VCaP (cell line): Measurements from ENCODE around the gene ZNF273.
"Not testable (repeated sequence)": the region's sequence is repeated elsewhere in the genome, so short reads cannot be mapped to it uniquely, and the experiment has no call there.

Experiments
- H3K27ac ChIP-seq: fragments of 450-650 bp; 2 replicates; pipeline ENCODE4 v1.5.1; 2017
- TF ChIP-seq, protein P1 (sequence below): fragments of 450-650 bp; conservative IDR thresholded peaks from 2 replicates; pipeline ENCODE4 v1.5.1; 2017; ENCODE audit warnings: mild to moderate bottlenecking, moderate library complexity

Gene ZNF273

DNA sequence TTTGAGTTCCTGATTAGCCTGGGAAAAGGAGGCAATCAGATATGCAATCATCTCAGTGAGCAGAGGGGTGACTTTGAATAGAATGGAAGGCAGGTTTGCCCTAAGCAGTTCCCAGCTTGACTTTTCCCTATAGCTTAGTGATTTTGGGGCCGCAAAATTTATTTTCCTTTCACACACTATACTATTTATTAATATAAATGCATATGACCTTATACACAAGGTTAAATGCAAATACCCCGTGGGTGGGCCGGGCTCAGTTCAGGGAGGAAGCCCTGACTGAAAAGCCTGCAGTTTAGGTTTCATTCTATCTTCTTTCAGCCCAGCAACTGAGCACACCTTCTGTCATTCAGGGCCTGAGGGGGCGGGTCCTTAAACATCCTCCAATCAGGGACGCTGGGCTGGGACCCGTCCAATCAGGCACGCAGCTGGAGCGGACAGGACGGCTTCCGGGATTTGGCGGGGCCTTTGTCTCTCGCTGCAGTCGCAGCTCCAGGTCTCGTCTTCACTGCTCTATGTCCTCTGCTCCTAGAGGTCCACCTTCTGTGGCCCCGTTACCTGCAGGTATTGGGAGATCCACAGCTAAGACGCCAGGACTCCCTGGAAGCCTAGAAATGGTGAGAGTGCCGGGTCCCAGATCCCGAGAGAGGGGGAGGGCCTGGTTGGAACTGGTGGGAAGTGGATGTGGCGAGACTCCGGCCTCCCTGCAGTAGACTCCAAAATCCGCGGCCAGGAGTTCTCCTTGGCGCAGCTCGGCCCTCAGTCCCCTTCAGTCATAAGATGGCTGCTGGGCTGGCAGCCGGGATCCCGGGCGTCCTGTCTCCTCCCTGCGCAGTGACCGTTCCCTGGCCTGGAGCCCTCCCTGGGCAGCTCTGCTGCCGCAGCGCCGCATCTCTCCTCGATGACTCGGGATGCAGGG is at the start of gene ZNF273:
Gene ZNF273, plus strand, starts transcription at position 468 of the 916 bp plus-strand sequence. Its CDS starts 45 bp downstream, at position 513.
- TF ChIP-seq, protein P1, sequence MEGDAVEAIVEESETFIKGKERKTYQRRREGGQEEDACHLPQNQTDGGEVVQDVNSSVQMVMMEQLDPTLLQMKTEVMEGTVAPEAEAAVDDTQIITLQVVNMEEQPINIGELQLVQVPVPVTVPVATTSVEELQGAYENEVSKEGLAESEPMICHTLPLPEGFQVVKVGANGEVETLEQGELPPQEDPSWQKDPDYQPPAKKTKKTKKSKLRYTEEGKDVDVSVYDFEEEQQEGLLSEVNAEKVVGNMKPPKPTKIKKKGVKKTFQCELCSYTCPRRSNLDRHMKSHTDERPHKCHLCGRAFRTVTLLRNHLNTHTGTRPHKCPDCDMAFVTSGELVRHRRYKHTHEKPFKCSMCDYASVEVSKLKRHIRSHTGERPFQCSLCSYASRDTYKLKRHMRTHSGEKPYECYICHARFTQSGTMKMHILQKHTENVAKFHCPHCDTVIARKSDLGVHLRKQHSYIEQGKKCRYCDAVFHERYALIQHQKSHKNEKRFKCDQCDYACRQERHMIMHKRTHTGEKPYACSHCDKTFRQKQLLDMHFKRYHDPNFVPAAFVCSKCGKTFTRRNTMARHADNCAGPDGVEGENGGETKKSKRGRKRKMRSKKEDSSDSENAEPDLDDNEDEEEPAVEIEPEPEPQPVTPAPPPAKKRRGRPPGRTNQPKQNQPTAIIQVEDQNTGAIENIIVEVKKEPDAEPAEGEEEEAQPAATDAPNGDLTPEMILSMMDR = no peak
- H3K27ac ChIP-seq = peak within 1 kb of the TSS; percentile 71

DNA sequence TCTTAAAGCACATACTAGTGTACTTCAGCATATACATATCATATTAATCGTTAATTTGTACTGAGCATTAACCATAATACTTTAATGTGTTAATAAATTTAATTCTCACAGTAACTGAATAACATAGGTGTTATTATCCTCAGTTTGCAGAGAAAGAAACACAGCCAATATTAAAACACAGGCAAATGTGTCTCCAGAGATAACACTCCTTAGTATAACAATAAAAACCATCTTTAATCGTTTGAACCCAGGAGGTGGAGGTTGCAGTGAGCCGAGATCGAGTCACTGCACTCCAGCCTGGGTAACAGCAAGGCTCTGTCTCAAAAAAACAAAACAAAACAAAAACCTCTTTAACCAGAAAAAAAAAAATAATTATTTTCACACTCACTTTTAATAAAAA is 49.4 kb upstream of the ZNF273 start:
- TF ChIP-seq, protein P1 = no peak
- H3K27ac ChIP-seq = no peak overlapping the region

DNA sequence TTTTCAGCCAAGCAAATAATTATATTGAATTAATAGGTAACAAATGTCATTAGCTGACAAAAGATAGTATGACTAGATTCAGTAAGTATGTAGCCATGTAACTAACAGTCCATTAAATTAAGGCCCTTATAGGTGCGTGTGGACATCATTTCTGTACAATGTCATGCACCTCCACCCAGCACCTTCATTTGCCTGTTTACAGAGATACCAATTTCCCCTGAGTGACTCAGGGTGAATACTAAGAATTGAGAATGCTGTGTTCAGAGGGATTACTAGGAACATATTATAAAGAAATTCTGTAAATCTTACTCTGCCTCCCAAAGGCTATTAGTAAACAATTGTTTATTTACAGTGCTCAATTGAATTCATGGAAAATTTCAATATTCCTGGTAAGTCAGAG is 48.1 kb upstream of the ZNF273 start:
- no peak overlapping the region for H3K27ac ChIP-seq
- TF ChIP-seq, protein P1 = no peak

DNA sequence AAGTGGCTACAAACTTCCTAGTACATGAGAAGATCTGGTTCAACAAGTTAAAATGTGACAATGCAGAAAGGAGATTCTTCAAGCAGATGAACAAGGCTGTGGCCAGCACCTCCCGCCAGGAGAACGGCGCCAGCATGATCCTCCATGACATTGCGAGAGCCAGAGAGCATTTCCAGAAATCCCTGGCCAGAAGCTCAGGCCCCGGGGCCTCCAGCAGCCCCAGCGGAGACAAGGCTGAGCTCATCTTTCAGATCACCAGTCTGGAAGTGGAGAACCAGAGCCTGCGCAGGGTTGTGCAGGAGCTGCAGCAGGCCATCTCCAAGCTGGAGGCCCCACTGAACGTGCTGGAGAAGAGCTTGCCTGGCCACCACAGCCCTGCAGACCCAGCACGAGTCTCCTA is 40.1 kb upstream of the ZNF273 start:
- no peak overlapping the region for H3K27ac ChIP-seq
- TF ChIP-seq, protein P1 = no peak

DNA sequence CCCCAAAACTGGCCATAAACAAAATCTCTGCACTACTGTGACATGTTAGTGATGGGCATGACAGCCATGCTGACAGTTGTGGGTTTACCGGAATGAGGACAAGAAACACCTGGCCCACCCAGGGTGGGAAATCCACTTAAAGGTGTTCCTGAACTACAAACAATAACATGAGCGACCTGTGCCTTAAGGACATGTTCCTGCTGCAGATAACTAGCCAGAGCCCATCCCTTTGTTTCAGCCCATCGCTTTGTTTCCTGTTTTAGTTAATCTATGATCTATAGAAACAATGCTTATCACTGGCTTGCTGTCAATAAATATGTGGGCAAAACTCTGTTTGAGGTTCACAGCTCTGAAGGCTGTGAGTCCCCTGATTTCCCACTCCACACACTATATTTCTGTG is 39.5 kb upstream of the ZNF273 start:
- not testable (repeated sequence) for H3K27ac ChIP-seq

DNA sequence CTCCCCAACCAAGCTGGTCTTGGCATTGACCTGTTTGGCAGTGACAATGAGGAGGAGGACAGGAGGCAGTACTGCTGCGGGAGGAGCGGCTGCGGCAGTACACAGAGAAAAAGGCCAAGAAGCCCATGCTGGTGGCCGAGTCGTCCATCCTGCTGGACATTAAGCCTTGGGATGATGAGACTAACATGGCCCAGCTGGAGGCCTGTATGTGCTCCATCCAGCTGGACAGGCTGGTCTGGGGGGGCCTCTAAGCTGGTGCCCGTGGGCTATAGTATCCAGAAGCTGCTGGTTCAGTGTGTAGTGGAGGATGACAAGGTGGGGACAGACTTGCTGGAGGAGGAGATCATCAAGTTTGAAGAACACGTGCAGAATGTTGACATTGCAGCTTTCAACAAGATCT is 39.1 kb upstream of the ZNF273 start:
- no peak overlapping the region for H3K27ac ChIP-seq
- TF ChIP-seq, protein P1 = no peak

DNA sequence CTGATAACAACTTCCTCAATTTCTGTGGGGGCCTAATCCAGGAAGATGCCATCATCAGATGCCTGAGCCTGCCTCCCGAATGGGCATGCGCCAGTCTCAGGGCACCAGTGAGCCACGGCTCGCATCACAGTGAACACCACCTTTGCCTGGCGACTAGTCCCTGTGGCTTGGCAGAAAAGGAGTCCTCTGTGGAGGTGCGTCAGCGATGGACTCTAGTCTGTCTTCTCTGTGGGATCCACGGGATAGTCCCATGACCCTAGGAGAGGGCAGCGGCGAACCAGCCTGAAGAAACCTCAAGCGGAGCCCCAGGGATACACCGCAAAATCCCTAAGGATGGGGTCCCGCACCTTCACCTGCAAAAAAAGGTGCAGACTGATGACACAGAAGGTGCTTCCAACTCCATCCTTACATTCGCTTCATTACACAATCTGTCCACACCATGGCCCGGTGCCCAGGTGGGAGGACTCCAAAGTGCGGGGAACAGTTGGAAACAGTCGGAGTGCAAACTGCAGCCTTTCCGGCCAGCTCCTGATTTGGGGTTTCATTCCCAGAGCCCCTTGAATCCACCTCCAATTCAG is 35.1 kb upstream of the ZNF273 start:
- TF ChIP-seq, protein P1 = no peak
- H3K27ac ChIP-seq = no peak overlapping the region

DNA sequence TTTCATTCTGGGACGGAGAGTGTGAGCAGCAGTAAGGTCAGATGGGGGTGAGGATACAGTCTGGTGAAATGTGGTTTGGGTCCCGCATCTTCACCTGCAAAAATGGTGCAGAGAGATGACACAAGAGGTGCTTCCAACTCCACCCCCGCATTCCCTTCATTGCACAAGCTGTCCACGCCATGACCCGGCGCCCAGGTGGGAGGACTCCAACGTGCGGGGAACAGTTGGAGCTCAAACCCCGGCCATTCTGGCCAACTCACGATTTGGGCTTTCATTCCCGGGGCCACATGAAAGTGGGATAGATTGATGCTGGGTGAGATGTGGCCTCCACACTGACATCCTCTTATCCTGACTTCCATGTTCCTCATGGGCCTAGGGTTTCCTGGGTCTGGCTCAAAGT is 34.6 kb upstream of the ZNF273 start:
- TF ChIP-seq, protein P1 = no peak
- no peak overlapping the region for H3K27ac ChIP-seq
